ENCODE data around the gene LPAR1.

Gene LPAR1

GRCh38 chr9:111036946-111037345 lies 1.3 kb downstream of the LPAR1 start:
- DNase-seq: no peak

- no peak for DNase-seq
Measured at GRCh38 chr9:111036429-111036789, 1.9 kb downstream of the LPAR1 start.

- no peak for DNase-seq
Measured at GRCh38 chr9:111035543-111036428, 2.5 kb downstream of the LPAR1 start.

GRCh38 chr9:111034898-111035539 lies 3.3 kb downstream of the LPAR1 start:
- no peak for DNase-seq

GRCh38 chr9:111034170-111034897 lies 3.9 kb downstream of the LPAR1 start:
- no peak for DNase-seq

- no peak for DNase-seq
Measured at GRCh38 chr9:111030492-111030891, 7.8 kb downstream of the LPAR1 start.

- DNase-seq: no peak
Measured at GRCh38 chr9:111029260-111029659, 9.0 kb downstream of the LPAR1 start.

GRCh38 chr9:111027798-111028197 lies 10.5 kb downstream of the LPAR1 start:
- no peak for DNase-seq

- no peak for DNase-seq
Measured at GRCh38 chr9:111023128-111023527, 15.1 kb downstream of the LPAR1 start.

GRCh38 chr9:111020594-111020993 lies 17.7 kb downstream of the LPAR1 start:
- no peak for DNase-seq

GRCh38 chr9:111016426-111017045 lies 21.7 kb downstream of the LPAR1 start:
- DNase-seq: no peak

- DNase-seq: no peak
Measured at GRCh38 chr9:111016016-111016415, 22.3 kb downstream of the LPAR1 start.

- no peak for DNase-seq
Measured at GRCh38 chr9:111013707-111014106, 24.6 kb downstream of the LPAR1 start.

- DNase-seq: no peak
Measured at GRCh38 chr9:111013250-111013649, 25.0 kb downstream of the LPAR1 start.

GRCh38 chr9:111008158-111009075 lies 29.9 kb downstream of the LPAR1 start:
- DNase-seq: no peak

GRCh38 chr9:111005746-111006470 lies 32.4 kb downstream of the LPAR1 start:
- DNase-seq: no peak

GRCh38 chr9:111004936-111005335 lies 33.3 kb downstream of the LPAR1 start:
- DNase-seq: no peak

GRCh38 chr9:111003182-111003581 lies 35.1 kb downstream of the LPAR1 start:
- no peak for DNase-seq

GRCh38 chr9:111001526-111001925 lies 36.7 kb downstream of the LPAR1 start:
- no peak for DNase-seq

GRCh38 chr9:111000202-111000601 lies 38.1 kb downstream of the LPAR1 start:
- no peak for DNase-seq

GRCh38 chr9:110999379-110999778 lies 38.9 kb downstream of the LPAR1 start:
- DNase-seq: no peak
